ENCODE results near the gene RBM38.

DNA sequence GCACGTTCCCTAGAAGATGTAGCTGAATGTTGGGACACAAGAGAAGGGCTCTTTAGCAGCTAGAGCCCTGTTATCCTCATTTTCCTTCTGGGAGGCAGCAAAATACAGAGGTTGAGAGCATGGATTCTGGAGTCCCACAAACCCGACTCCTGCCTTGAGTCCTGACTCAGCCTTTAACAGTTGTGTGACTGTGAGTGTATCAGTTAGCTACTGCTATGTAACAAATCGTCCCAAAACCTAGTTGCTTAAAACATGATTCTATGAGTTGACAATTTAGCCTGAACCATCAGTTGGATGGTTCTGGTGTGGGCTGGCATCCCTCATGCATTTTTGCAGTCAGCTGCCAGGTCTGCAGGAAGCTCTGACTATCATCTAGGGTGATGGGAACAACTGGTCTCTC, 54.6 kb downstream of the RBM38 start:
- TF ChIP-seq, protein P1, sequence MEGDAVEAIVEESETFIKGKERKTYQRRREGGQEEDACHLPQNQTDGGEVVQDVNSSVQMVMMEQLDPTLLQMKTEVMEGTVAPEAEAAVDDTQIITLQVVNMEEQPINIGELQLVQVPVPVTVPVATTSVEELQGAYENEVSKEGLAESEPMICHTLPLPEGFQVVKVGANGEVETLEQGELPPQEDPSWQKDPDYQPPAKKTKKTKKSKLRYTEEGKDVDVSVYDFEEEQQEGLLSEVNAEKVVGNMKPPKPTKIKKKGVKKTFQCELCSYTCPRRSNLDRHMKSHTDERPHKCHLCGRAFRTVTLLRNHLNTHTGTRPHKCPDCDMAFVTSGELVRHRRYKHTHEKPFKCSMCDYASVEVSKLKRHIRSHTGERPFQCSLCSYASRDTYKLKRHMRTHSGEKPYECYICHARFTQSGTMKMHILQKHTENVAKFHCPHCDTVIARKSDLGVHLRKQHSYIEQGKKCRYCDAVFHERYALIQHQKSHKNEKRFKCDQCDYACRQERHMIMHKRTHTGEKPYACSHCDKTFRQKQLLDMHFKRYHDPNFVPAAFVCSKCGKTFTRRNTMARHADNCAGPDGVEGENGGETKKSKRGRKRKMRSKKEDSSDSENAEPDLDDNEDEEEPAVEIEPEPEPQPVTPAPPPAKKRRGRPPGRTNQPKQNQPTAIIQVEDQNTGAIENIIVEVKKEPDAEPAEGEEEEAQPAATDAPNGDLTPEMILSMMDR (conservative IDR thresholded peaks at IDR 0.05; ENCODE audit: low read length), result no peak
- no peak for TF ChIP-seq EZH2phosphoT487 (IDR thresholded peaks at IDR 0.05; ENCODE audit: borderline replicate concordance)
